ENCODE data around the gene TTC12. TPM values are rescaled to one million over a fixed set of nuclear protein-coding genes. Genes with fewer than 3 reads are reported as not detected.

The TTC12 gene
- total RNA-seq, 1 donor = 21.4 TPM

GRCh38 chr11:113272281-113272680, 42.1 kb upstream of the TTC12 start:
- Histone ChIP-seq H3K27me3 (ENCODE audit: insufficient read depth, low read length) (peaks cover under 1% of the 10 kb centered on the region), H3K79me2 (ENCODE audit: insufficient read depth, low read length) (no peaks in the 10 kb centered on the region), H3K4me1 (ENCODE audit: insufficient read depth, low read length) (no peaks in the 10 kb centered on the region), H2AFZ (ENCODE audit: low read length) (no peak overlapping the region), H3K4me3 (ENCODE audit: insufficient read depth, low read length) (no peak overlapping the region), H3K36me3 (ENCODE audit: insufficient read depth, low read length) (no peaks in the 10 kb centered on the region), H3K4me2 (ENCODE audit: insufficient read depth, low read length) (no peak overlapping the region), H3K9me3 (ENCODE audit: low read depth, low read length) (no peaks in the 10 kb centered on the region), H4K20me1 (ENCODE audit: insufficient read depth, low read length) (no peaks in the 10 kb centered on the region), H3K27ac (ENCODE audit: low read depth, low read length) (no peak overlapping the region)
- TF ChIP-seq CTCF (IDR thresholded peaks at IDR 0.05; ENCODE audit: extremely low read depth, low read depth, low read length) = no peak
- no peak for DNase-seq (ENCODE audit: insufficient read length, low spot score, missing footprints)

- DNase-seq (ENCODE audit: insufficient read length, low spot score, missing footprints) = no peak
- no peak overlapping the region for H3K27ac ChIP-seq (ENCODE audit: low read depth, low read length)
- no peak overlapping the region for H3K4me3 ChIP-seq (ENCODE audit: insufficient read depth, low read length)
- no peaks in the 10 kb centered on the region for H3K4me1 ChIP-seq (ENCODE audit: insufficient read depth, low read length)
- H3K79me2 ChIP-seq (ENCODE audit: insufficient read depth, low read length) = no peaks in the 10 kb centered on the region
- no peaks in the 10 kb centered on the region for H4K20me1 ChIP-seq (ENCODE audit: insufficient read depth, low read length)
- no peak for TF ChIP-seq CTCF (IDR thresholded peaks at IDR 0.05; ENCODE audit: extremely low read depth, low read depth, low read length)
- no peaks in the 10 kb centered on the region for H3K27me3 ChIP-seq (ENCODE audit: insufficient read depth, low read length)
- no peak overlapping the region for H3K4me2 ChIP-seq (ENCODE audit: insufficient read depth, low read length)
- no peak overlapping the region for H2AFZ ChIP-seq (ENCODE audit: low read length)
- no peaks in the 10 kb centered on the region for H3K36me3 ChIP-seq (ENCODE audit: insufficient read depth, low read length)
- no peaks in the 10 kb centered on the region for H3K9me3 ChIP-seq (ENCODE audit: low read depth, low read length)
Measured at GRCh38 chr11:113272927-113273615, 41.3 kb upstream of the TTC12 start.

GRCh38 chr11:113273720-113274119, 40.7 kb upstream of the TTC12 start:
- Histone ChIP-seq H3K36me3 (ENCODE audit: insufficient read depth, low read length) (no peaks in the 10 kb centered on the region), H3K27ac (ENCODE audit: low read depth, low read length) (no peak overlapping the region), H3K4me1 (ENCODE audit: insufficient read depth, low read length) (no peaks in the 10 kb centered on the region), H3K9me3 (ENCODE audit: low read depth, low read length) (no peaks in the 10 kb centered on the region), H4K20me1 (ENCODE audit: insufficient read depth, low read length) (no peaks in the 10 kb centered on the region), H3K4me3 (ENCODE audit: insufficient read depth, low read length) (no peak overlapping the region), H2AFZ (ENCODE audit: low read length) (no peak overlapping the region), H3K27me3 (ENCODE audit: insufficient read depth, low read length) (no peaks in the 10 kb centered on the region), H3K4me2 (ENCODE audit: insufficient read depth, low read length) (no peak overlapping the region), H3K79me2 (ENCODE audit: insufficient read depth, low read length) (no peaks in the 10 kb centered on the region)
- DNase-seq (ENCODE audit: insufficient read length, low spot score, missing footprints) = no peak
- no peak for TF ChIP-seq CTCF (IDR thresholded peaks at IDR 0.05; ENCODE audit: extremely low read depth, low read depth, low read length)

- Histone ChIP-seq H4K20me1 (ENCODE audit: insufficient read depth, low read length) (no peaks in the 10 kb centered on the region), H3K4me1 (ENCODE audit: insufficient read depth, low read length) (no peaks in the 10 kb centered on the region), H3K27me3 (ENCODE audit: insufficient read depth, low read length) (no peaks in the 10 kb centered on the region), H3K36me3 (ENCODE audit: insufficient read depth, low read length) (no peaks in the 10 kb centered on the region), H3K9me3 (ENCODE audit: low read depth, low read length) (no peaks in the 10 kb centered on the region), H3K4me3 (ENCODE audit: insufficient read depth, low read length) (no peak overlapping the region), H3K79me2 (ENCODE audit: insufficient read depth, low read length) (no peaks in the 10 kb centered on the region), H3K4me2 (ENCODE audit: insufficient read depth, low read length) (no peak overlapping the region), H2AFZ (ENCODE audit: low read length) (no peak overlapping the region), H3K27ac (ENCODE audit: low read depth, low read length) (no peak overlapping the region)
- no peak for TF ChIP-seq CTCF (IDR thresholded peaks at IDR 0.05; ENCODE audit: extremely low read depth, low read depth, low read length)
- DNase-seq (ENCODE audit: insufficient read length, low spot score, missing footprints) = no peak
Measured at GRCh38 chr11:113274713-113275582, 39.4 kb upstream of the TTC12 start.

All from osteoblast (primary cell).